C4-2B (cell line): ENCODE results near the gene TALDO1.

Source experiments
- H3K27ac ChIP-seq: fragments of 450-650 bp; 2 replicates; pipeline ENCODE4 v1.5.1; 2017
- CTCF ChIP-seq: fragments of 450-650 bp; conservative IDR thresholded peaks from 2 replicates; pipeline ENCODE4 v1.5.1; 2017; ENCODE audit warnings: mild to moderate bottlenecking
- ZFX ChIP-seq: fragments of 450-650 bp; IDR thresholded peaks from 2 replicates; pipeline ENCODE4 v1.6.1; 2017

Gene TALDO1

GRCh38 chr11:720017-720641, 27.1 kb upstream of the TALDO1 start:
- no peak overlapping the region for H3K27ac ChIP-seq
- no peak for TF ChIP-seq CTCF

GRCh38 chr11:720642-721246, 26.5 kb upstream of the TALDO1 start:
- TF ChIP-seq ZFX, result no peak
- no peak for TF ChIP-seq CTCF
- no peak overlapping the region for H3K27ac ChIP-seq

DNA sequence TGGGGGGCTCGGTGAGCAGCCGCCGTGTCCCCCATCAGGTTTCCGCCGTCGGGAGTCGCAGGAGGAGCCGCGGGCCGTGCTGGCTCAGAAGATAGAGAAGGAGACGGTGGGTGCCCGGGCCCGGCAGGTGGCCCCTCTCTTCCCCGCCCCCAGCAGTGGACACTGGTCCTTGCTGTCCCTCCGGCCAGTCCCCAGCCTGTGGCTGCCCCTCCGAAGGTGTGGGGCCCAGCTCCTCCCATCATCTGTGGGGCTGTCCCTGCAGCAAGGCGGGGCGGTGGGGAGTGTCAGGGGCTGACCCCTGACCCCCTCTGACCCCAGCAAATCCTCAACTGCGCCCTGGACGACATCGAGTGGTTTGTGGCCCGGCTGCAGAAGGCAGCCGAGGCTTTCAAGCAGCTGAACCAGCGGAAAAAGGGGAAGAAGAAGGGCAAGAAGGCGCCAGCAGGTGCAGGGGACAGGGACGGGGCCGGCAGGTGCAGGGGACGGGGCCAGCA, 26.0 kb upstream of the TALDO1 start:
- TF ChIP-seq CTCF, result no peak
- no peak for TF ChIP-seq ZFX
- H3K27ac ChIP-seq, result no peak overlapping the region

DNA sequence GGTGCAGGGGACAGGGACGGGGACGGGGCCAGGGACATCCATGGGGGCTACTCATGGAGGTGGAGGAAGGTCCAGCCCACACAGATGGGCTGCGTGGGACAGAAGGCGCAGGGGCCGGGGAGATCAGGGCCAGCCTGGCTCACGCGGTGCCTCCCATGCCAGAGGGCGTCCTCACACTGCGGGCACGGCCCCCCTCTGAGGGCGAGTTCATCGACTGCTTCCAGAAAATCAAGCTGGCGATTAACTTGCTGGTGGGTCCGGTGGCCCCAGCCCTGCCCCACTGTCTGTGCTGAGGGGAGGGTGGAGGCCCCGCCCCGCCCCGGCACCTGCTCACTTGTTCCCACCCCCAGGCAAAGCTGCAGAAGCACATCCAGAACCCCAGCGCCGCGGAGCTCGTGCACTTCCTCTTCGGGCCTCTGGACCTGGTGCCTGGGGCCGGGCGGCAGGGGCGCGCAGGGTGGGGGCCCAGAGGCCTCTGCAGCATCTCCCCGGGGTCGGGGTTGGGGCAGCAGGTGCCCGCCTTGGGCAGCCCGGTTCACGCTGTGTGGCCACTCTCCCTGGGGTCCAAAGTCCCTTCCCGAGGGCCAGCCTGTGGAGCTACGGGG, 25.4 kb upstream of the TALDO1 start:
- no peak overlapping the region for H3K27ac ChIP-seq
- no peak for TF ChIP-seq ZFX
- no peak for TF ChIP-seq CTCF

DNA sequence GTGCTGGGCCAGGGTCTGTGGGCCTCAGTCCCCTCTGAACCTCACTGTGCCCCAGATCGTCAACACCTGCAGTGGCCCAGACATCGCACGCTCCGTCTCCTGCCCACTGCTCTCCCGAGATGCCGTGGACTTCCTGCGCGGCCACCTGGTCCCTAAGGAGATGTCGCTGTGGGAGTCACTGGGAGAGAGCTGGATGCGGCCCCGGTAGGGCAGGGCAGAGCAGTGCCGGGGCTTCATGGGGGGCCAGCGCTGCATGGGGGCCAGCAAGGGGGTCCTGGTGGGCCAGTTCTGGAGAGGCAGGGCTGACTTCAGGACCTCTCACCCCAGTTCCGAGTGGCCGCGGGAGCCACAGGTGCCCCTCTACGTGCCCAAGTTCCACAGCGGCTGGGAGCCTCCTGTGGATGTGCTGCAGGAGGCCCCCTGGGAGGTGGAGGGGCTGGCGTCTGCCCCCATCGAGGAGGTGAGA, 24.9 kb upstream of the TALDO1 start:
- TF ChIP-seq CTCF (no peak), ZFX (no peak)
- no peak overlapping the region for H3K27ac ChIP-seq

- H3K27ac ChIP-seq, result no peak overlapping the region
- TF ChIP-seq ZFX, result no peak
- peak; percentile 76 for TF ChIP-seq CTCF
Observed at GRCh38 chr11:723120-723883, 24.0 kb upstream of the TALDO1 start.
